OCI-LY7 (cell line): ENCODE results near the gene PTPN14. TPM values are rescaled to one million over a fixed set of nuclear protein-coding genes. Genes with fewer than 3 reads are reported as not detected.

Source experiments
- BruUV-seq: library from RNA; stranded (reverse); fragments of 400-500 nt; replicated peaks from 2 replicates; lab custom pipeline; 2021; lab: Mats Ljungman, UMichigan
- CTCF ChIA-PET: fragments of 300-600 bp; sonication (Branson Sonifier 250); formaldehyde crosslinking; loops from one replicate; lab custom pipeline; 2022; ENCODE audit warnings: antibody characterized with exemption; ENCODE audit not compliant: unreplicated experiment; lab: Charles Lee
- POLR2A ChIA-PET: fragments of 300-600 bp; sonication (Branson Sonifier 250); formaldehyde crosslinking; loops from one replicate; lab custom pipeline; 2022; ENCODE audit warnings: antibody characterized with exemption; lab: Charles Lee
- DNase-seq: peaks from one replicate; pipeline ENCODE4 v3.0.0-alpha.2; 2015; ENCODE audit warnings: low spot score
- H2AFZ ChIP-seq: fragments of 200-600 bp; sonication (generic), shearing (Covaris generic); 2 replicates; pipeline ENCODE4 v1.6.1; 2014; ENCODE audit warnings: mild to moderate bottlenecking, antibody characterized with exemption, low read length, moderate library complexity
- H3K27ac ChIP-seq: fragments of 200-600 bp; sonication (generic); 2 replicates; pipeline ENCODE4 v1.5.1; 2014; ENCODE audit warnings: mixed run types, low read depth, mild to moderate bottlenecking, moderate library complexity, low read length, inconsistent platforms; ENCODE audit not compliant: poor library complexity, severe bottlenecking
- H3K36me3 ChIP-seq: fragments of 200-600 bp; sonication (generic); 2 replicates; pipeline ENCODE4 v1.6.1; 2014; ENCODE audit warnings: mild to moderate bottlenecking, antibody characterized with exemption, low read length, moderate library complexity, mixed read lengths; ENCODE audit not compliant: insufficient read depth
- H3K4me1 ChIP-seq: fragments of 200-600 bp; sonication (generic); 2 replicates; pipeline ENCODE4 v1.5.1; 2014; ENCODE audit warnings: mild to moderate bottlenecking, low read length; ENCODE audit not compliant: insufficient read depth, poor library complexity, severe bottlenecking
- H3K4me2 ChIP-seq: fragments of 200-600 bp; sonication (generic); 2 replicates; pipeline ENCODE4 v1.6.1; 2014; ENCODE audit warnings: mild to moderate bottlenecking, low read length
- H3K4me3 ChIP-seq: fragments of 200-600 bp; sonication (generic); 2 replicates; pipeline ENCODE4 v1.5.1; 2014; ENCODE audit warnings: mild to moderate bottlenecking, low read depth, low read length; ENCODE audit not compliant: poor library complexity, severe bottlenecking
- H3K79me2 ChIP-seq: fragments of 200-600 bp; sonication (generic); 2 replicates; pipeline ENCODE4 v1.6.1; 2016; ENCODE audit warnings: low read depth, mild to moderate bottlenecking, low read length, moderate library complexity, mixed read lengths; ENCODE audit not compliant: insufficient read depth
- H3K9me2 ChIP-seq: fragments of 200-600 bp; sonication (generic); 2 replicates; pipeline ENCODE4 v1.6.1; 2016; ENCODE audit warnings: mild to moderate bottlenecking, low read length, mixed read lengths; ENCODE audit not compliant: insufficient read depth
- H3K9me3 ChIP-seq: fragments of 200-600 bp; sonication (generic); 2 replicates; pipeline ENCODE4 v1.6.1; 2014; ENCODE audit warnings: mild to moderate bottlenecking, mixed run types, low read length, mixed read lengths
- H4K20me1 ChIP-seq: fragments of 200-600 bp; sonication (generic); 2 replicates; pipeline ENCODE4 v1.6.1; 2014; ENCODE audit warnings: mild to moderate bottlenecking, antibody characterized with exemption, low read length, moderate library complexity, mixed read lengths; ENCODE audit not compliant: insufficient read depth
- CTCF ChIP-seq: fragments of 200-600 bp; sonication (generic); conservative IDR thresholded peaks from 2 replicates; pipeline ENCODE4 v1.5.1; 2014; ENCODE audit warnings: mild to moderate bottlenecking, antibody characterized with exemption, low read length, moderate library complexity, mixed read lengths
- EZH2phosphoT487 ChIP-seq: fragments of 200-600 bp; sonication (generic); IDR thresholded peaks from 2 replicates; pipeline ENCODE4 v1.6.1; 2018; ENCODE audit warnings: low read depth, borderline replicate concordance, mild to moderate bottlenecking, mixed run types, antibody characterized with exemption, low read length, moderate library complexity, mixed read lengths
- intact Hi-C: fragments of 100-400 bp; cut with micrococcal nuclease; formaldehyde crosslinking; loops from one replicate; pipeline ENCODE4 v1.10.0; 2022; ENCODE audit not compliant: unreplicated experiment
- total RNA-seq, 2 experiments: library from RNA; depleted of rRNA in 1 of 2; stranded (reverse); fragments of >200 nt in 1 of 2; shearing (Covaris generic) in 1 of 2; gene quantifications; 2 replicates each; pipeline ENCODE4 v1.2.3, GENCODE V29; 2014 to 2022

Gene PTPN14
- total RNA-seq, 2 experiments from 2014 or later: not detected

GRCh38 chr1:214571281-214571680, 19.9 kb upstream of the PTPN14 start:
- Histone ChIP-seq H3K4me3 (no peak overlapping the region), H3K9me3 (no peaks in the 10 kb centered on the region), H4K20me1 (no peaks in the 10 kb centered on the region), H3K79me2 (no peaks in the 10 kb centered on the region), H3K9me2 (no peaks in the 10 kb centered on the region), H3K36me3 (no peaks in the 10 kb centered on the region), H3K4me1 (no peaks in the 10 kb centered on the region), H2AFZ (no peak overlapping the region), H3K4me2 (no peak overlapping the region), H3K27ac (no peak overlapping the region)
- no peak for TF ChIP-seq CTCF
- TF ChIP-seq EZH2phosphoT487: no peak
- POLR2A ChIA-PET: no interaction called here
- CTCF ChIA-PET: no interaction called here
- no TSS peak for BruUV-seq
- DNase-seq: no peak
- intact Hi-C loops: no loop called here

GRCh38 chr1:214570442-214570841, 19.0 kb upstream of the PTPN14 start:
- Histone ChIP-seq H3K27ac (no peak overlapping the region), H3K4me1 (no peaks in the 10 kb centered on the region), H4K20me1 (no peaks in the 10 kb centered on the region), H3K9me3 (no peaks in the 10 kb centered on the region), H2AFZ (no peak overlapping the region), H3K36me3 (no peaks in the 10 kb centered on the region), H3K9me2 (no peaks in the 10 kb centered on the region), H3K4me3 (no peak overlapping the region), H3K79me2 (no peaks in the 10 kb centered on the region), H3K4me2 (no peak overlapping the region)
- no TSS peak for BruUV-seq
- TF ChIP-seq EZH2phosphoT487 (no peak), CTCF (no peak)
- intact Hi-C loops: no loop called here
- ChIA-PET CTCF (no interaction called here), POLR2A (no interaction called here)
- DNase-seq: no peak

- Histone ChIP-seq H3K9me3 (no peaks in the 10 kb centered on the region), H3K79me2 (no peaks in the 10 kb centered on the region), H3K9me2 (no peaks in the 10 kb centered on the region), H3K4me2 (no peak overlapping the region), H3K4me3 (no peak overlapping the region), H3K4me1 (no peaks in the 10 kb centered on the region), H2AFZ (no peak overlapping the region), H3K36me3 (no peaks in the 10 kb centered on the region), H4K20me1 (no peaks in the 10 kb centered on the region), H3K27ac (no peak overlapping the region)
- no peak for TF ChIP-seq EZH2phosphoT487
- TF ChIP-seq CTCF: no peak
- intact Hi-C loops: no loop called here
- POLR2A ChIA-PET: interaction anchor here (1.5 kb wide), 1 partner anchor 11 kb away, joined by 4 read pairs; no protein-coding TSS in a partner anchor
- CTCF ChIA-PET: no interaction called here
- no TSS peak for BruUV-seq
- no peak for DNase-seq
Observed at GRCh38 chr1:214569357-214570004, 18.1 kb upstream of the PTPN14 start.
